ENCODE measurements around the gene JMJD6.

DNA sequence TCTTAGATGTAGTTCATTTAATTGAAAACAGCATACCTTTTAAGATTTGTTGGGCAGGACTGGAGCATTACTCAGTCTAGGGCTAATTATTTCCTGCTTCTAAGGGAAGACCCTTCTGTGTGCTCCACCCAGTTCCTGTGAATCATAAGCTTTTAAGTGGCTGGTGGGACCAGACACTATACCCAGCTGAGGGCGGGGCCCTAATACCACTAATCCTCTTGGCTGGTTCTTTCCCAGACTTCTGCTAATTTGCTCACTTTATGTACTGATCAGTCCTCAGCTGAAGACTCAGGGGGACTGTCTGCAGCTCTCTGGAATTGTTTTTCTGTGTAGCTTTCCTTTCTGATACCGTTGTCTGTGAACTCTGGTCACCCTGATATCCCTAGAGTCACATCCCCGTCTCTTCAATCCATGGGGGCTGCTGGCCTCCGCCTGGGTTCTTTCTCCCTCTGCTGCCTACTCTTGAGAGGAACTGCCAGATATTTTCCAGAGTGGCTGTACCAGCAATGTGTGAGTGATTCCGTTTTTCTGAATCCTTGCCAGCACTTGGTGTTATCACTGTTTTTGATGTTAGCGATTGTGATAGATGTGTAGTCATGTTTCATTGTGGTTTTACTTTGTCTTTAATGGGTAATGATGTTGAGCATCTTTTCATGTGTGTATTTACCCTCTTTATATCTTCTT lies 46.6 kb upstream of the JMJD6 start:
- TF ChIP-seq CTCF (IDR thresholded peaks at IDR 0.05; ENCODE audit: insufficient read depth, low read length) (no peak), POLR2AphosphoS5 (IDR thresholded peaks at IDR 0.05; ENCODE audit: low read depth) (no peak)

Measured in HL-60 (cell line).